Islet precursor cell (in vitro differentiated cells): ENCODE data around the gene RIMBP2.

ENCODE experiments used
- DNase-seq: peaks from one replicate; pipeline ENCODE4 v3.0.0-alpha.2; 2018

RIMBP2 gene

DNA sequence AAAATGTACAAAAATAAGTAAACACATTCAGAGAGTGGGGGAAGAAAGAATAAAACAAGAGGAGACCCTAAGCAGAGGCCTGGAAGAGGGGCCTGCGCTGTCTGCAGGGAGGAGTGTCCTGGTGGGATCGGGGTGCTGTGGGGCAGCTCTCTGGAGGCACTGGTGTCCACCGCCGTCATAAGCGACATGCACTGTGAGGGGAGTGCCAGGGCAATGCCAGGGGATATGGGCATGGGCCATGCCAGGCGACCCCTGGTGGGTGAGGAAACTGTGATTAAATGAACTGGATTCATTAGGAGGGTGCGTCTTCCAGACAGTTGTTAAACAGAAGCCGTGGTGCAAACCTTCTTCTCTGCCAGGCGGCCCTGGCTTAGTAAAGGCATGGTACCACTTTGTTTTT, 261.8 kb downstream of the RIMBP2 start:
- no peak for DNase-seq

DNA sequence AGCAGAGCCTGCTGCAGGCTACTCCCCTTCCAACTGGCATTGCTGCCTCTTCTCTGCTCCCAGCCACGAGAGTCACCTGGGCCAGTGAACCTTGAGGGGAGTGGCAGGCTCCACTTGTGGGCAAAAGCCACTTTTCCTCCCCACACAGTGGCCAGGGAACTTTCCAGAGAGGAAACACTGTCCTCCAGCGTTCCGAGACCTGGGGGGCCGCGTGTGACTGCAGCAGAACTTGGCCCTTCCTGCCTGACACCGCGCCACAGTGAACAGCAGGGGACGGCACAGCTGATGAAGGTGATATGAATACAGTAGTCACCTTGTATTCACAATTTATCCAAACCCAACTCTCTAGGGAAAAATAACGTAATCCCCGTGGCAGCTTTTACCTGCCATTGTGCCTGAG, 263.6 kb downstream of the RIMBP2 start:
- DNase-seq: no peak

DNA sequence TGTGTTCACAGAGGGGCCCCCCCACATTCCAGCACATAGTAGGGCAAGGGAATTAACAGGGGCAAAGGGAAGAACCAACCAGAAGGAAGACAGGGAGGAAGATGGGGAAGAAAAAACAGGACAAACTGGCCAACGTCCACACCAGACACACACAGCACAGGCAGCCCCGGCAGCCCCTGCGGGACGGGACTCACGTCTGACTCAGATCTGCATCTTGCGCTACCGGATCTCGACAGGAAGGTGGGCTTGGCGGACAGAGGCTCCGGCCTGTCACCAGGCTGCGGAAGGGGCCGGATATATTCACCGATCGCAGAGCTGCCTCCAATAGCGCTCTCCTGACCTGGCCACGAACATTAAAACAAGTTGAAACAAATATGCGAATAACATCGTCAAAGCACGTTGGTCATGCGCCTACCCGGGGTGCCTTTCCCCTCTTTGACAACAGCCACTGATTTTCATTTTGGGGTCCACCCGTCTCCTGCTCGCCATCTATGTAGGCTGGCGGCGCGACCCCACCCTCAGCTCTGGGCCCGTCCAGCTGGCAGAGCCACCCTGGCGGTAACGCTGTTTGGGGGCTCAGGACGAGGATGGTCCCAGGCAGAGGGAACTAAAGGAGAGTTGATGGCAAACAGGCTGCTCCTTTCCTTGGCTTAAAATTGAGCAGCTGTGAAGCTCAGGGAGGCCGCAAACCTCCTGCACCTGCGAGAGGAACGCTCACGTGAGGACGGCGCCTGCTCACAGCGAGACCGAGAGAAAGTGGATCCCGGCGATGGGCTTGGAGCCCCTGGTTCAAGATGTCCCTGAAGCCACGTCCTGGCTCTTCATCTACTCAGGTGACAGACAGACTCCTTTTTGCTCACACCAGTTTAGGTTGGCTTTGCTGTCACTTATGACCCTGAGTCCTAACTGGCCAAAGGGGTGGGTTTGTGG, 264.8 kb downstream of the RIMBP2 start:
- no peak for DNase-seq

DNA sequence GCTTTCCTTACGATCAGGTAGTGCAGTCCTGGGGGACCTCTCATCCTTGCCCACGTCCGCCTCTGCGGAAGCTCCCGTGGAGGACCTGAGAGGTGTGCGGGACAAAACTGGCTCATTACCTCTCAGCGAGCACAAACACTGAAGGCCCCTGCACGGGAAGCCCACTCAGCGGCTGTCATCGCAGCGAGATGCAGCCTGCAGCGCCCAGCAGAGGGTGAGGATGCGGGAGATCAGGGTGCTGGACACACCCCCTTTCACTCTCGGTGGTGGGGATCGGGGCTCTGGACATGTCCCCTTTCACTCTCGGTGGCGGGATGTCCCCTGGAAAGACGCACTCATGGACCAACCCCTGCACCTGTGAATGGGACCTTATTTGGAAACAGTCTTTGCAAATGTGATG, 266.8 kb downstream of the RIMBP2 start:
- DNase-seq: no peak

DNA sequence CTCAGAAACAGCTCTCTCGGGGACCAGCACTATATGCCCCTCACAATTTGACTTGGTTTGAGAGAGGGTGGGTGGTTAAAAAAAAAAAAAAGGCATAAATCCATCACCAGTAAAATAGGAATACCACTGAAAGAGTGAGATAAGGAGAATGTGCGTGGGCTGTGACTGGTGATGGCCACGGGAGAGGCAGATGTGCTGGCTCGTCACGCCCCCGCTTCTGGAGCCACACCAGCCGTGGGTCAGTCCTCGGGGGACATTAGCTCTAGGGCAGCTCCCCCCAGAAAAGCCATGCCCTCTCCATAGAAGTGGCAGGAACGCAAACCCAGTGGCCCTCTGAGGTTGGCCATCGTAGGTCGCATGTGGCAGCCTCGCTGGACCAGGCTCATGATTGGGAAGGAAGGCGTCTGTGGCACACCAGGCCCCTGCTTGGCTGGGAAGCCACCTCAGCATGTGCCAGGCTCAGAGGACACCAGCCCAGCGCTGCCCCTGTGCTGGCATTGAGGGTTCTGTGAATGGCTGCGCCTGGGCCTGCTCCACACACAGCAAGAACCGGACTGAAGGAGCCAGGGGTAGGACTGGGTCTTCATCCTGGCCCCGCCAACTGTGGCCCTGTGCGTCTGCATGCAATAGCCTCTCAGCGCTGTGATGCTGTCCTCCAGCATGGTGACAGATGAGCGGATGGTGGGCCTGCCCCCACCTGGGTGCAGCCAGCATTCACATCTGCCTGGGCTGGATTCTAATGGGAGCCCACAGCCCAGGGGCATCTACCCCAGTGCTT, 267.9 kb downstream of the RIMBP2 start:
- no peak for DNase-seq

DNA sequence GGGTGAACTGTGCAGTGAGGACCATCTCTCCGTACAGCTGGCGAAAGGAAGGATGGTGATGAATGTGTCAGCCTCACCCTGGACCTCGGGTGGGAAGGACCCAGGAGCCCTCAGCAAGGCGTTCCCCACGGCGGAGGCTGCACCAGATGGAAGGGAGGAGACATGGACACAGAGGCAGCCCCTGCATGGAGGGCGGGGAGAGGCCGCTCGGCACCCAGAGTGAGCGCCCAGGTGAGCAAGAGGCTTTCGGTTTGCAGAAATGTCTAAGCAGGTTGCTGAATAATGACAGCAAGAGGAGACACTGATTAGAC, 268.5 kb downstream of the RIMBP2 start:
- DNase-seq: no peak

DNA sequence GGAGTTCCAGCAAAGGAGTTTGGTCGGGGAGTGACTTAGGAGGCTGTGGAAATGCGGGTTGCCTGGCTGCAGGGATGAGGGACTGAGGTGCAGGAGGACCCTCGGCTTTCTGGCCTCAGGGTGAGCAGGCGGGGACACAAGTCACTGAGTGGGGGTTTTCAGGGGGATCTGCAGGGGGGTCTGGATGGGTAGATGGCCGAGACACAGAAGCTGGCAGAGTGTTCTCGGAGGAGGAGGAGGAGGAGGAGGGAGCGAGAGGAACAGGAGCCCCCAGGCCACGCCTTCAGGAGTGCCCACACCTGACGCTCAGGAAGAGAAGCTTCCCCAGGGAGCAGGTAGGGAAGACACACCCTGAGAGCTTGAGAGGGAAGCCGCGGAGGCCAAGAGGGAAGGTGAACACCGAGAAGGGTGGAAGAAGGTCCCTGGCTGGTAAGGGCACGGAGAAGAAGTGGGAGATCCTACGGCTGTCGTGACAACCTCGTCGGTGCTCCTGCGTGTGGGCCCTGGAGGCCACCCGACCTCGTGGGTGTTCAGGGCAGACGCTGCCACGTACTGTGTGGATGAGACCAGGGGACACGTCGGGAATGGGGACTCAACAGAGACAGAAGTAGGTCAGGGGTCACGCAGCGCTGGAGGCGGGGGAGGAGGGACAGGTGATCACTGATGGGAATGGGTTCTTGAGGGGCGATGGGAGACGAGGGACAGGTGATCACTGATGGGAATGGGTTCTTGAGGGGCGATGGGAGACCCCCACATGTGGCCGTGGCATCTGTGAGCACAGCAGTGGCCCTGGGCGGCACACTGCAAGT, 269.0 kb downstream of the RIMBP2 start:
- DNase-seq: no peak

DNA sequence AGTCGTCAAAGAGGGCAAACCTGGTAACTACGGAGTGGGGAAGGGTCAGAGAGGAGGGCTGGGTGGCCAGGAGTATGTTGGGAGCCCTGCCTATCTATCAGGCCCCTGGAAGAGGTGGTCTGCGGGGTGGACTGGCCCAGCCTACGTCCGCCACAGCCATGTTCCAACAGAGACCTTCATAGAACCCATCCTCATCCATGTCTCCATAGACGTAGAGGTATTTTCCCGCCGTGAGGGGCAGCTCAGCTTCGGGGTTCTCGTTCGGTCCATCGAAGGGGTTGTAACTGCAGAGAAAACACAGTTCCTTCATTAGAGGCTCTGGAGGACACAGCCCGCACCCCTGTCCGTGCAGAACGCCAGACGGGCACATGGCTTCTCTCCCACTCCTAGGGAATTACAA, 271.1 kb downstream of the RIMBP2 start:
- DNase-seq: no peak

DNA sequence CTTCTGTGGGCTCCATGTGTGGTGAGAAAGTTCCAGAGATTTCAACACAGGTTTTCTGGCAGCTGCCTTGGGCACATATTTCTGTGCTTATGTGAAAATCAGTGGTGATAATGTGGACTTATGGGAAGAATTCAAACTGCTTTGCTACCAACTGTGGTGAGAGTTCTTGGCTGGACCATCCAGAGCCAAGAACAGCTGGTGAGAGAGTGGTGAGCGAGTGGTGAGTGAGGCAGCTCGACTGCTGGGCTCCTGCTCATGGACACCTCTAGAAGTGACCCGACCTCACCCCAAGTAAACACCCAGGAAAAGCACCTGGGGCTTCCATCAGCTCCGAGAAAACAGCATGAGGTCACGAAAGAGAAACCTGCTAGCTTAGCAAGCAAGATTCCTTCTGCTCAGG, 272.0 kb downstream of the RIMBP2 start:
- DNase-seq: no peak

DNA sequence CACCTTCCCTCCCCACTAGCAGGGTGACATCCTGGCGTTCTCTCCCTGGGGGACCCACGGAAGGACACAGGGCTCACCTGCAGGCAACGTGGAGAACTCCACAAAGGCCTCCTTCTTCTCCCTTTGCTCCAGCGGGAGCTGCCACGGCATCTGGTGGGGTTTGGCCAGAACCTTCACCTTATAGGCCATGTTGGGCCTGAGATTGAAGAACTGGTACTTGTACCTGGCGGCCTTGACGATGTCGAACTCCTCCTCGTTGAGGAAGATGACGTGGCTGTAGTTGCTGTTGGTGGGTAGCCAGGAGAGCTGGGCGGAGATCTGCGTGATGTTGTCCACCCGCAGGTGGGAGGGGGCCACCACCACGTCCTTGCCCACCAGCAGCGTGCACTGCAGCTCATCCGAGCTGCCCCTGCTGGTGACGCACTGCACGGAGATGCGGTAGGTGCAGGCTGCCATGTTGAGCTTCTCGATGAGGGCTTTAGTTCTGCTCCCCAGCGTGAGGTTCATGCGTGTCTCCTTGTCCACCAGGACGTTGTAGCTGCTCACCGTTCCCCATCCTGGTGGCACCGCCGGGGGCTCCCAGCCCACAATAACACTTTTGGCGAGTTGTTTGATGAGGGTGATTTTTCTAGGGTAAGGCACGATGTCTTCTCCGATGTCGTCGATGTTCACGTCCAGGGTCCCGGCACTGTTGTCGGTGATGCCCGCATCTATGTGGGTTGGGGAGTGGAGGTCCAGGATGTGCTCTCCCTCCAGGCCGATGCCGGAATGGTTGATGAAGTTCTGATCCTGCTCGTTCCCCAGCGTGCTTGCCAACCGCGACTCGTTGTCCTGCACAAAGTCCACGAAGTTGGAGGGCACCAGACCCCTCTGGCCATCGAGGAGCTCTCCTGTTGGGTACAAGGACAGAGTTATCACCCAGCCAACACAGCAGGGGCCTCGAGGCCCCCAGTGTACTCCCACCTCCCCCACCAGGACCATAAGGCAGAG, 274.0 kb downstream of the RIMBP2 start:
- DNase-seq: no peak

DNA sequence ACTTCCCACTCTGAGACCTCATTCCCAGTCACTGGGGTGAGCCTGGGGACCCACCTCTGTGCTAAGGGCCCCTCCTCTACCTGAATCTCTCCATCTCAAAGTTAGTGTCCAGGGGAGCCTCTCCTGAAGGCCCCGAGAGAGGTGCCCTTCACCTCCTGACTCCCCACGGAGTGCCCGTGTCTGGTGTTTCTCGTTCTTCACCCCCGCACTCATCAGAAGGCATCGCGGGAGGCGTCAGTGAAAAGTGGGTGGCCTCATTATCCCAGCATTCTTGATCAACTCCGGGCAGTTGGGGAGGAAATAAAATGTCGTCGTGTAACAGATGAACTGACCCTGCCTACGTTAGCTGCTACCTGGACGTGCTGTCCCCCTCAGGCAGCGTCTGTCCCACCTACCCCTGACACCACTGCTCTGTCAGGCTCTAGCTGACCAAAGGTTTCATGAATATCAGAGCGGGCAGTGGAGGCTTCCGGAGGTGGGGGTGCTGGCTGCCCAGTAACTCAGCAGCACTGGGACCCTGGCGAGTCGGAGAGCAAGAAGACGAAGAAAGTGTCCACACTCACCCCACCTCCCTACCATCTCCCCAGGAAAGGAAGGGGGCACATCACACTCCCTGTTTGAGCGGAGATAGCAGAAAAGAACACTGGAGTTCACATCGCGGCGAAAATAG, 275.6 kb downstream of the RIMBP2 start:
- no peak for DNase-seq

DNA sequence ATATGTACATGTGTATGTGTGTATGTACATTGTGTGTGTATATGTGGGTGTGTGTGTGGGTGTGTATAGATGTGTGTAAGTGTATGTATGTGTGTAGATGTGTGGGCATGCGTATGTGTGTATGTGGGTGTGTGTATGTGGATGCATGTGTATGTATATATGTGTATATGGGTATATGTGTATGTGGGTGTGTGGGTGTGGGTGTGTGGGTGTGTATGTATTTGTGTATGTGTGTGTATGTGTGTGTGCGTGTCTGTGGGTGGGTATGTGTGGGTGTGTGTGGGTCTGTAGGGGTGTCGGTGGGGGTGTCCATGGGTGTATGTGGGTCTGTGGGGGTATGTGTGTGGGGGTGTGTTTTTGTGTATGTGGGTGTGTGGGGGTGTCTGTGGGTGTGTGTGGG, 276.8 kb downstream of the RIMBP2 start:
- no peak for DNase-seq

DNA sequence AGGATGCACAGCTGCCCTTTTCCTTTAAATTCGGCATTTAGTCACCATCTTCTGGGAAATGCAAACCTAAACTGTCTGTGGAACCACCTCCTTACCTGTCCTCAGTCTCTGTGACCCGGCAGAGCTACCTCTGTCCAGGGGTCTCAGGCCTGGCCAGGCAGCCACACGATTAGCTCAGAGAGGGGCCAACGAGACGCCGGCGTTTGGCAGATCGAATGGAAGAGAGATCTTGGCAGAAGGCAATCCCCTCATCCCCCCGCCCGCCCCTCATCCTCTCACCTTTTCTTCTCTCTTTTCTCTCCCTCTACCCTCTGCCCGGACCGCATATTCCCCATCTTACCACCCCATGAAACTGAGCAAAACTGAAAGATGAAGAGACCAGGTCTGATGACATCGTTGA, 277.4 kb downstream of the RIMBP2 start:
- no peak for DNase-seq

DNA sequence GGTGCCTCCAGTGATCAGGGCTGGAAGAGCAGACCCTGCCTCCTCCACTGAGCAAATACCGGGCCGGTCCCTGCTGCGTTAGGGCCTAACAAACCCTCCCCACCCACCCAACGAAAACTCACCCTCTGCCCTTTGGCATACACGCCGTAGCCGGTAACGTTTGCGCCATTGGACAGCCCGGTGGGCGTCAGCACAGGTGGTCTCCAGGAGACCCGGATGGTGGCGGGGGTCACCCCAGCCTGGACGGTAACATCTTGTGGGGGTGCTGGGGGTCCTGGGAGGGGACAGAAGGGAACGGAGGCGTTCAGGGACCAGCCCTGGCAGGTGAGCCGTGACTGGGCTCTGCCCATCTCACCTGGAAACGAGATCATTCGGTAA, 277.9 kb downstream of the RIMBP2 start:
- no peak for DNase-seq

DNA sequence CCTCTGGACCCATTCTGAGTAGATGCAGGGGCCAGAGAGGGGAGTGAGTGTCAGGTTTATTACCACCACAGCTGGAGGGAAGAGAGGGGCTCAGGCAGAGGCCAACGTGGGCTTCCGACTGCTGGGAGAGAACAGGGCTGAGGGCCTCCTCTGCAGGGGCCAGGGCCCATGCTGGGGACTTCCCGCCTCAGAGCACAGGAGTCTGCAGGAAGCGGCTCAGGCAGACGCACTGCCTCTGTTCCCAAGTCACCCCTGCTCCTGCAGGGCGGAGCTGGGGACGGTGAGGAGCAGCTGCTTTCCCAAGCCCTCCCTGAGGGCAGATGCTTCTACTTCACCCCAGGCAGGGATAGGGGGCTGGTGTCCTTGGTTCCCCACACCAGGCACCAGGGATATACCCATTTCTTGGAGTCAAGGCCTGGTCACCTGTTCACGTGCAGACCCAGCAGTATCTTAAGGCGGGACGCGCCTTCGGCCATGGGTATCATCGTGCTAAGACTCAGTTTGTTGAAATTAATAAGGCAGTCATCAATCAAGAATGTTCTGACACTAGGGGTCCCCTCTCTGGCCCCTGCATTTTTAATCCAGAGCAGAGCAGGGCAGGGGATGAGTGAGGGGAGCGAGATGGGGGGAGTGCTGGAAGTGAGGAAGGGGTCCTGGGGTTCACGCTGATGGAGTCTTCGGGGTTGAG, 278.4 kb downstream of the RIMBP2 start:
- DNase-seq: no peak

DNA sequence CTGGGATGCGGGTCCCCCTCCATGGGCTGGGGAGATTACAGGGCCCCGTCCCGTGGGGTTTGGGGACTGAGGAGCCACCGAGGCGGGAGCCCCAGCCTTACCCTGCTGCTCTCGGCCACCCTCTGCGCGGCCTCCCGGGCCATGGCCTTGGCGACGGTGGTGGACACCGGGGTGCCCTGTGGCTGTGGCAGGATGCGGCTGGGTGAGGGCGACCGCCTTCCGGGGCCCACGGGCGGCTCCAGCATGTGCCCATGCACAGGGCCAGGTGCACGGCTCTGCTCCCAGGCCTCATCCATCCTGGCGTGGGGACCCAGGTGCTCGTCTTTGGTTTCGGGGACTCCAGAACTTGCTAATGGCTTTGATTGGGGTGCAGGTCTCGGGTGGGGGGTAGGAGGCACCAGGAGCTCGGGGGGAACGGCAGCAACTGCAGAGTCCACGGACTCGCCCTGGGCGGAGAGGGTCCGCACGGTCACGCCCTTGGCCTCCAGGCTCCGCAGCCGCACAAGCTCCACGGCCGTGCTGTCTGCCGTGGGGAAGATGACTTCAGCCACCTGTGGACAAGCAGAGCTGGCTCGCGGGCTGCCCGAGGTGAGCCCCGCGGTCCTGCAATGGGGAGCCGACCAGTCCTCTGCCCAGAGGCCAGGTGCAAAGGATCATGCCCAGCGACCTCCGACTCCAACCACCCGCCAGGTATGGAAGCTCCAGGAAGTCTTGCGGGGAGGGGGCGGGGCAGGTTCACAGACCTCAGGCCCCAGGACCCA, 279.2 kb downstream of the RIMBP2 start:
- DNase-seq: no peak

DNA sequence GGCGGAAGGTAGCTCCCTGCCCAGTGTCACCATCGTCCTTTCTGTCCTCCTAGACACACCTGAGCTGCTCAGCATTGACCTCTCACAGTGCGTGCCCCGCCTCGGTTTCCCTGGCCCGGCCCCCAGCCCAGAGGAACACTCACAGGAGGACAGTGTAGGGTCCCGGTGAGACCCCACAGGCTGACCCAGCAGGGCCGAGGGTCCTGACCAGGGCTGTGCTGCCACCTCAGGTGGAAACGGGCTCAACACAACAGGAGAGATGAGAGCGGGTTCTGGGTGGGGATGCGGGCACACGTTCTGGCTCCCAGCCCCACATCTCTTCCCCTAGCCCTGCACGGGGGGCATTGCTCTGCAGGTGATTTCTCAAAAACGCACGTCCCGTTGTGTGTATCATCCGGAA, 280.3 kb downstream of the RIMBP2 start:
- DNase-seq: no peak

DNA sequence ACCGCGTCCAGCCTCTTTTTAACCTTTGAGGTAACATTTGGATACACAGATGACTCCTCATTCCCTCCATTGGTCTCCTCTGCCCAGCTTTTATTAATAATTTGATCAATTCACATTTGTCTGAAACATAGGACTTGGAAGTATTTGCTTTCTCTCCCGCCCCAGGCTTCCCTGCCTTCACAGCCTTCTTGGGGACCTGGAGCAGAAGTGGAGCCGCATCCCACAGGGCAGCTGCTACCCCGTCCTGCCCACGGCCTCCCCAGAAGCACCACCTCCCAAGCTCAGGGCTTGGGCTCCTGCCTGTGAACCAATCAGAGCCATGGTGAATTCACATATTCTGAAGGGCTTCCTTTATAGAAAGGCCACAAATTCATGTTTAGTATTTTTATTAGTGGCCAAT, 280.8 kb downstream of the RIMBP2 start:
- no peak for DNase-seq

DNA sequence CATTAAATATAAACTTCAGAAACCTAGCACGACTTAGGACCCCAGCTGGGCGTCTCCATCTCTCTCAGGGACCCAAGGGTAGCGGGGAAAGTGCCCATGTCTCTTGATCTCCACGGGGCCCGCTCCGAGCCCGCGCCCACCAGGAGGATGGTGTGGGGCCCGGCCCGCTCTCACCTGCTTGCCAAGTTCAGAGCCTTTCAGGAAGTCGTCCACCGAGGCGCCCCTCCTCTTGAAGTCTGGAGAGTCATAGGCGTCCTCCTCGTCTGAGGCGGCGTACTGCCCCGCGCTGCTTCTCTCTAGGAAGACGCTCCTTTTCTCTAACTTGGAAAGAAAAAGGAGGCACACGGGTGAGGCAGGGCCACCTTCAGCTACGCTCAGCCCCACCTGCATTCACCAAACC, 281.5 kb downstream of the RIMBP2 start:
- no peak for DNase-seq

DNA sequence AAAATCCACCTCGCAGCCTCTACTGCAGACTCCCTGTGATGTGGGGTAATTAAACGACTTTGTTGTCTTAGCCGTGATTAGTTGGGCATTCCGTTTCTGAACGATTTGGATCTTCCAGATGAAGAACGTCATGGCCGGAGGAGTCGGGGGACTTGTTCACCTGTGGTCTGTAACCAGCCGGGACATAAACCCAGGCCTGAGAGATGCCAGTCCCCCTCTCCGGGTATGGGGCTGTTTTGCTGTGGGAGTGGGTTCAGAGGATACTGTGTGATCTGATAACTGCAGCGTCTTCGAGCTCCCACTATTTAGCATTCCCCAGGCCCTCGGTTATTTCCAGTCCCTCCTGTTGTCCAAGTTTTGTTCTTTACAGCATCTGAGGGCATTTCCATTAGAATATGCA, 282.3 kb downstream of the RIMBP2 start:
- no peak for DNase-seq
